ENCODE results near the gene CDH23.

CDH23 gene

GRCh38 chr10:71580415-71580814 lies 183.7 kb downstream of the CDH23 start:
- no peaks in the 10 kb centered on the region for H3K27me3 ChIP-seq
- H3K9me3 ChIP-seq: no peaks in the 10 kb centered on the region
- no peaks in the 10 kb centered on the region for H3K36me3 ChIP-seq
- no peak overlapping the region for H3K27ac ChIP-seq
- no peak for TF ChIP-seq CTCF (IDR thresholded peaks at IDR 0.05)
- H3K4me1 ChIP-seq (ENCODE audit: control insufficient read depth in 1 of 2, insufficient read depth in 1 of 2, low read depth in 1 of 2, low read length in 1 of 2): no peaks in the 10 kb centered on the region
- no peak overlapping the region for H3K4me3 ChIP-seq (ENCODE audit: low read depth in 1 of 2, low read length in 1 of 2)

GRCh38 chr10:71580926-71581325 lies 184.2 kb downstream of the CDH23 start:
- H3K9me3 ChIP-seq: no peaks in the 10 kb centered on the region
- no peaks in the 10 kb centered on the region for H3K36me3 ChIP-seq
- H3K4me1 ChIP-seq (ENCODE audit: control insufficient read depth in 1 of 2, insufficient read depth in 1 of 2, low read depth in 1 of 2, low read length in 1 of 2): no peaks in the 10 kb centered on the region
- H3K27me3 ChIP-seq: no peaks in the 10 kb centered on the region
- H3K27ac ChIP-seq: no peak overlapping the region
- TF ChIP-seq CTCF (IDR thresholded peaks at IDR 0.05): no peak
- no peak overlapping the region for H3K4me3 ChIP-seq (ENCODE audit: low read depth in 1 of 2, low read length in 1 of 2)

GRCh38 chr10:71581376-71581775 lies 184.7 kb downstream of the CDH23 start:
- no peaks in the 10 kb centered on the region for H3K27me3 ChIP-seq

GRCh38 chr10:71582019-71582418 lies 185.3 kb downstream of the CDH23 start:
- no peaks in the 10 kb centered on the region for H3K27me3 ChIP-seq
- H3K4me1 ChIP-seq (ENCODE audit: control insufficient read depth in 1 of 2, insufficient read depth in 1 of 2, low read depth in 1 of 2, low read length in 1 of 2): no peaks in the 10 kb centered on the region
- TF ChIP-seq CTCF (IDR thresholded peaks at IDR 0.05): no peak
- H3K4me3 ChIP-seq (ENCODE audit: low read depth in 1 of 2, low read length in 1 of 2): no peak overlapping the region
- no peaks in the 10 kb centered on the region for H3K36me3 ChIP-seq
- no peak overlapping the region for H3K27ac ChIP-seq
- H3K9me3 ChIP-seq: no peaks in the 10 kb centered on the region

More at GRCh38 chr10:71581376-71581775, 184.7 kb downstream of the CDH23 start:
- Histone ChIP-seq H3K4me1 (ENCODE audit: control insufficient read depth in 1 of 2, insufficient read depth in 1 of 2, low read depth in 1 of 2, low read length in 1 of 2) (no peaks in the 10 kb centered on the region), H3K9me3 (no peaks in the 10 kb centered on the region), H3K27ac (no peak overlapping the region), H3K4me3 (ENCODE audit: low read depth in 1 of 2, low read length in 1 of 2) (no peak overlapping the region), H3K36me3 (no peaks in the 10 kb centered on the region)
- TF ChIP-seq CTCF (IDR thresholded peaks at IDR 0.05): no peak

GRCh38 chr10:71582506-71583475 lies 186.1 kb downstream of the CDH23 start:
- peaks cover 4% of the 10 kb centered on the region for H3K27me3 ChIP-seq
- no peak for TF ChIP-seq CTCF (IDR thresholded peaks at IDR 0.05)
- H3K27ac ChIP-seq: no peak overlapping the region
- H3K9me3 ChIP-seq: no peaks in the 10 kb centered on the region
- H3K4me3 ChIP-seq (ENCODE audit: low read depth in 1 of 2, low read length in 1 of 2): no peak overlapping the region
- H3K4me1 ChIP-seq (ENCODE audit: control insufficient read depth in 1 of 2, insufficient read depth in 1 of 2, low read depth in 1 of 2, low read length in 1 of 2): no peaks in the 10 kb centered on the region
- no peaks in the 10 kb centered on the region for H3K36me3 ChIP-seq

Measured in neutrophil (primary cell).